ENCODE measurements around the gene ABCA6.

DNA sequence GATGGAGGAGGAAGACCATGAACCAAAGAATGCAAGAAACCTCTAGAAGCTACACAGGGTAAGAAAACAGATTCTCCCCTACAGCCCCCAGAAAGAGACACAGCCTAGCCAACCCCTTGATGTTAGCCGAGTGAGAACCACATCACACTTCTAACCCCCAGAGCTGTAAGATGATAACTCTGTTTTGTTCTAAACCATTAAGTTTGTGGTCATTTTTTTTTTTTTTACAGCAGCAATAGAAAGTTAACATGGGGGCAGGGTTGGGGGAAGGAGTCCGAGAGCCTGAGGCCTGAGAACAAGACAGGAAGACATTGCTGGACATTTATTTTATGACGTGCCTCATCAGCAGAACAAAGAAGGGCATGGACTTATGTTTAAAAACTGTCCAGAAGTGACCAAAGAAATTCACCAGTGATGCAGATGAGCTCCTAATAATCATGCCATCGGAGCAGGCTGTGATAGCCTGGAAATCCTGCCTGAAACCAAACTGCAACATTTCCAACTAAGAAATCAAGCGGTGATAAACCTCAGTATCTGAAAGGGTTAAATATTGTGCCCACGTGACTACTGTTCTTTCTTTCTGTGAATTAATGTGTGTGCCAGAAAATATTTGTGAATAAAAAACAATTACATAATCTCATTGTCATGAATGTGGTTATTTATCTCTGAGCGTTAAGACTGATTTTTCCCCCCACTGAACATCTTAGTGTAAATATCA is 82.1 kb downstream of the ABCA6 start:
- TF ChIP-seq PBX3 (IDR thresholded peaks at IDR 0.05) (no peak), EP300 (IDR thresholded peaks at IDR 0.05) (no peak), ESRRA (IDR thresholded peaks at IDR 0.05; ENCODE audit: borderline replicate concordance, low read length) (no peak), JUNB (IDR thresholded peaks at IDR 0.05) (no peak)
- TF ChIP-seq, protein P1, sequence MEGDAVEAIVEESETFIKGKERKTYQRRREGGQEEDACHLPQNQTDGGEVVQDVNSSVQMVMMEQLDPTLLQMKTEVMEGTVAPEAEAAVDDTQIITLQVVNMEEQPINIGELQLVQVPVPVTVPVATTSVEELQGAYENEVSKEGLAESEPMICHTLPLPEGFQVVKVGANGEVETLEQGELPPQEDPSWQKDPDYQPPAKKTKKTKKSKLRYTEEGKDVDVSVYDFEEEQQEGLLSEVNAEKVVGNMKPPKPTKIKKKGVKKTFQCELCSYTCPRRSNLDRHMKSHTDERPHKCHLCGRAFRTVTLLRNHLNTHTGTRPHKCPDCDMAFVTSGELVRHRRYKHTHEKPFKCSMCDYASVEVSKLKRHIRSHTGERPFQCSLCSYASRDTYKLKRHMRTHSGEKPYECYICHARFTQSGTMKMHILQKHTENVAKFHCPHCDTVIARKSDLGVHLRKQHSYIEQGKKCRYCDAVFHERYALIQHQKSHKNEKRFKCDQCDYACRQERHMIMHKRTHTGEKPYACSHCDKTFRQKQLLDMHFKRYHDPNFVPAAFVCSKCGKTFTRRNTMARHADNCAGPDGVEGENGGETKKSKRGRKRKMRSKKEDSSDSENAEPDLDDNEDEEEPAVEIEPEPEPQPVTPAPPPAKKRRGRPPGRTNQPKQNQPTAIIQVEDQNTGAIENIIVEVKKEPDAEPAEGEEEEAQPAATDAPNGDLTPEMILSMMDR (IDR thresholded peaks at IDR 0.05): no peak
